ENCODE measurements around the gene CYP3A5.

Gene CYP3A5

DNA sequence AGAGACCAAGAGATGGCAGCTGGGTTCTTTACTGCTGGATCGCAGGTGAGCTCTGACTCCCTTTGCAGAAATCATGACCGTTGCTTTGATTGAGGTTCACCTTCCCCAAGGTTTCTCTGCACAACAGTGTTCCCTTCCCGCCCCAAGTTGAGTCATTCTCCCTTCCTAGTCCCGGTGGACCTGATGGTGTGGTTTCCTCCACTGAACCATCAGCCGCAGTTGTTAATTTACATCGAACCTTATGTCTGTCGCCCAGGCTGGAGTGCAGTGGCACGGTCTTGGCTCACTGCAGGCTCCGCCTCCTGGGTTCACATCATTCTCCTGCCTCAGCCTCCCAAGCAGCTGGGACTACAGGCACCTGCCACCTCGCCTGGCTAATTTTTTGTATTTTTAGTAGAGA is 57.2 kb downstream of the CYP3A5 start:
- TF ChIP-seq CTCF (IDR thresholded peaks at IDR 0.05; ENCODE audit: extremely low read depth, missing control alignments) = no peak
- DNase-seq (ENCODE audit: low spot score) = no peak

DNA sequence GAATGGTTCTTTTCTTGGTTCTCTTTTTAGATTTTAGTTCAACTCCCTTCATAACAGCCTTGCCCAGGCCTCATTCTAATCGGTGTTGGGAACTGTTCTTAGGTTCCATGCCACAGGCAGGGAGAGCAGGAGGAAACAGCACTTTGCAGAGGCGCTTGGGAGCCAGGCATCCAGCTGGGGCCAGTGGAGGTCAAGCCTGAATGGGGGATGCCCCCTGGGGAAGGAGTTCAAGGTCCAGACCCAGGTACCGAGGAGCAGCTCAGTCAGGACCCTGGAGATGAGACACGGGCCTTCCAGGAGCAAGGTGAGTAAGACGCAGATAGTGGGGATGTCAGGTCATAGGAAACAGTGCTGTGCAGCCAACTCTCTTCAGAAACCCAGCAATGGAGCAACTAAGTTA is 58.5 kb downstream of the CYP3A5 start:
- DNase-seq (ENCODE audit: low spot score) = no peak
- TF ChIP-seq CTCF (IDR thresholded peaks at IDR 0.05; ENCODE audit: extremely low read depth, missing control alignments) = no peak

GRCh38 chr7:99619571-99620130 is 60.1 kb downstream of the CYP3A5 start:
- DNase-seq (ENCODE audit: low spot score) = no peak
- no peak for TF ChIP-seq CTCF (IDR thresholded peaks at IDR 0.05; ENCODE audit: extremely low read depth, missing control alignments)

DNA sequence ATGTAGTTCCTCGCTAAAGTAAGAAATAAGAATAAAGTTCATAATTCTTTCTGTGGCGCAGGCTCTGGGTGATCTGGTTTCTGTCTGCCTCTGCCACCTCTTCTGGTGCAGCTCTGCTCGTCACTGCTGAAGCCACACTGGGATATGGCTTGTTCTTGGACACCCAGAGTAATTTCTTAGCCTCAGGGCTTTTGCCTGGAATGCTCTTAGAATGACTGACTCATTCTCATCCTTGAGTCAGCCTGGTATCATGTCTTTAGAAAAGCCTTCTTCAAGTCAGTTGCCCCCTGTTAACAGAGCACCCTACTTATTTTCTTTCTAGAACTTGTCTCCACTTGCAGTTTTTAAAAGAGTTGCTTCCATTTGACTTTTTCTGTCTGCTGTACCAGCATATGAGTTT is 61.1 kb downstream of the CYP3A5 start:
- no peak for DNase-seq (ENCODE audit: low spot score)
- no peak for TF ChIP-seq CTCF (IDR thresholded peaks at IDR 0.05; ENCODE audit: extremely low read depth, missing control alignments)

GRCh38 chr7:99617192-99617781 is 62.5 kb downstream of the CYP3A5 start:
- no peak for TF ChIP-seq CTCF (IDR thresholded peaks at IDR 0.05; ENCODE audit: extremely low read depth, missing control alignments)

DNA sequence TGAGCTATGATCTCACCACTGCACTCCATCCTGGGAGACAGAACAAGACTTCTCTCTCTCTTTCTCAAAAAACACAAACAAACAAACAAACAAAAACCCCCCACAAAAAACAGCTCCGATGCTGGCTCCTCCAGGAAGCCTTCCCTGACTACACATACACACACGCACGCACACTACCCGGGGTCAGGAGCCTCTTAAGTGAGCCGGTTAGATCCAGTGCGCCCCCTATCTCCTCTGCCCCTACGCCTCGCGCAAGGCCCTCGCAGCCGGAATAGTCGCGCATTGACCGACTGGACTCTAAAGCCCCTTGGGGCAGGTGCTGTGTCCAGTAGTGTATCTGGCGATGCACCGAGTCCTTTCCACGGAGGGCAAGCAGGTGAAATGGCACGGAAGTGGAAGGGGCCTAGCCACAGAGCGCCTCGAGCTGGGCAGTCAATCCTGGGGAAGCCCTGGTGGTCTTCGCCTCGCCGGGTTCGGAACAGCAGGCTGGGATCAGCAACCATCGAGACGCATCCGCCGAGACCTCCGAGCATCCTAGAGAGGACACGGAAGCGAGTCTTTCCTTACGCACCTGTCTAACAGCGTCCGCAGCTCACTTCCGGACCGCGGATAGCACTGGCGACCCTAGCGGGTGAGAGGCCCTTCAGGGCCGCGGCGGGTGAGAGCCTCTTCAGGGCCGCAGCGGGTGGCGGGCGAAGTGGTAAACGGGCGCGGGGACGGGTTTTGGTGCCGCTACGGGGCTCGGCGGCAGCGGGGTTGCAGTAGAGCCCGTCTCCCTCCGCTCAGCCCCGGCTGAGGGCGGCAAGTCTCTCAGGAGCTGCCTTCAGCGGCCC is 63.2 kb downstream of the CYP3A5 start, which contains the start of gene ZSCAN25:
ZSCAN25 (plus strand) TSS at position 588 of the 833 bp plus-strand sequence. CDS start 2,661 bp downstream, outside the sequence.
- DNase-seq (ENCODE audit: low spot score) = peak; percentile 93
- no peak for TF ChIP-seq CTCF (IDR thresholded peaks at IDR 0.05; ENCODE audit: extremely low read depth, missing control alignments)

More at GRCh38 chr7:99617192-99617781, 62.5 kb downstream of the CYP3A5 start:
- no peak for DNase-seq (ENCODE audit: low spot score)

DNA sequence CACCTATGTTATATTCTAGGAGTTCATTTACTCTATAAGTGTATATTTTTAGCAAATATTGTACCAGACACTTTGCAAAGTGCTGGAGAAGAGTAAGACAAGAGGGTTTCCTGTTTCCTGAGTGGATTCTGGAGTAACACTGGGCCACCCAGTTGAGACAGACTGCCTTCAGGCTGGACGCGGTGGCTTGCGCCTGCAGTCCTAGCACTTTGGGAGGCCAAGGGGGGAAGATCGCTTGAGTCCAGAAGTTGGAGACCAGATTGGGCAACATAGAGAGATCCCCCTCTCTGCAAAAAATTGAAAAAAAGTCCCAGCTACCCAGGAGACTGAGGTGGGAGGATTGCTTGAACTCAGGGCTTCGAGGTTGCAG is 63.8 kb downstream of the CYP3A5 start:
- no peak for DNase-seq (ENCODE audit: low spot score)
- no peak for TF ChIP-seq CTCF (IDR thresholded peaks at IDR 0.05; ENCODE audit: extremely low read depth, missing control alignments)
